HG03469 (cell line): ENCODE data around the gene TRIM37.
"Not testable (repeated sequence)": the region's sequence is repeated elsewhere in the genome, so short reads cannot be mapped to it uniquely, and the experiment has no call there.

Source experiments
- ATAC-seq: cut with Tn5 transposase; IDR thresholded peaks from one replicate; pipeline ENCODE4 v1.9.1; 2021; ENCODE audit warnings: mild to moderate bottlenecking, moderate library complexity, moderate number of reproducible peaks; ENCODE audit not compliant: unreplicated experiment

The TRIM37 gene

GRCh38 chr17:59106463-59107305 lies at the start of gene TRIM37:
Gene TRIM37, minus strand, starts transcription at chr17:59106880. Its CDS starts 419 bp downstream, at chr17:59106461.
- peak; percentile 90 for ATAC-seq

- ATAC-seq: peak; percentile 73
These were observed 48.9 kb upstream of the TRIM37 start, which contains the start of gene PRR11 for GRCh38 chr17:59155439-59156177. Gene PRR11, plus strand, starts transcription at chr17:59155746. Its CDS starts 14,007 bp downstream, at chr17:59169753.

GRCh38 chr17:59154721-59155438 lies 48.2 kb upstream of the TRIM37 start, which contains the start of gene SKA2:
Gene SKA2, minus strand, starts transcription at chr17:59155186. Its CDS starts 23 bp downstream, at chr17:59155163.
- ATAC-seq: peak; percentile 67

- ATAC-seq: no peak
These were observed 47.6 kb upstream of the TRIM37 start for GRCh38 chr17:59154292-59154720.

GRCh38 chr17:59152925-59153324 lies 46.2 kb upstream of the TRIM37 start:
- ATAC-seq: no peak

- ATAC-seq: no peak
These were observed 44.9 kb upstream of the TRIM37 start for GRCh38 chr17:59151591-59151990.

- no peak for ATAC-seq
These were observed 44.3 kb upstream of the TRIM37 start for GRCh38 chr17:59151006-59151405.

- ATAC-seq: no peak
These were observed 43.3 kb upstream of the TRIM37 start for GRCh38 chr17:59149841-59150511.

GRCh38 chr17:59149051-59149450 lies 42.4 kb upstream of the TRIM37 start:
- ATAC-seq: no peak

- no peak for ATAC-seq
These were observed 39.0 kb upstream of the TRIM37 start for GRCh38 chr17:59145571-59146096.

GRCh38 chr17:59141860-59142259 lies 35.2 kb upstream of the TRIM37 start:
- no peak for ATAC-seq

GRCh38 chr17:59139939-59140338 lies 33.3 kb upstream of the TRIM37 start:
- no peak for ATAC-seq

- not testable (repeated sequence) for ATAC-seq
These were observed 31.7 kb upstream of the TRIM37 start for GRCh38 chr17:59138339-59138738.

- no peak for ATAC-seq
These were observed 24.5 kb upstream of the TRIM37 start for GRCh38 chr17:59131131-59131530.

- ATAC-seq: no peak
These were observed 23.1 kb upstream of the TRIM37 start for GRCh38 chr17:59129814-59130213.

- ATAC-seq: no peak
These were observed 20.2 kb upstream of the TRIM37 start for GRCh38 chr17:59126809-59127417.

GRCh38 chr17:59124665-59125064 lies 18.0 kb upstream of the TRIM37 start:
- no peak for ATAC-seq

- no peak for ATAC-seq
These were observed 15.3 kb upstream of the TRIM37 start for GRCh38 chr17:59121901-59122480.

- ATAC-seq: no peak
These were observed 8.8 kb upstream of the TRIM37 start for GRCh38 chr17:59115474-59115873.
